D341Med (cell line): ENCODE results near the gene CLCN3.
A peak's percentile ranks its signal among the peaks of the same experiment; 100 is the strongest.
"Not testable (repeated sequence)": the region's sequence is repeated elsewhere in the genome, so short reads cannot be mapped to it uniquely, and the experiment has no call there.

ENCODE experiments used
- DNase-seq: peaks from one replicate; pipeline ENCODE4 v3.0.0; 2012; ENCODE audit warnings: low spot score

The CLCN3 gene

GRCh38 chr4:169619958-169620879 is at the start of gene CLCN3:
CLCN3 (plus strand) TSS chr4:169620578; CDS start chr4:169635929, 15,351 bp downstream.
- DNase-seq: peak; percentile 97

- not testable (repeated sequence) for DNase-seq
Measured at GRCh38 chr4:169571012-169571411, 49.4 kb upstream of the CLCN3 start.

GRCh38 chr4:169571435-169571834 is 48.9 kb upstream of the CLCN3 start:
- DNase-seq: no peak

DNA sequence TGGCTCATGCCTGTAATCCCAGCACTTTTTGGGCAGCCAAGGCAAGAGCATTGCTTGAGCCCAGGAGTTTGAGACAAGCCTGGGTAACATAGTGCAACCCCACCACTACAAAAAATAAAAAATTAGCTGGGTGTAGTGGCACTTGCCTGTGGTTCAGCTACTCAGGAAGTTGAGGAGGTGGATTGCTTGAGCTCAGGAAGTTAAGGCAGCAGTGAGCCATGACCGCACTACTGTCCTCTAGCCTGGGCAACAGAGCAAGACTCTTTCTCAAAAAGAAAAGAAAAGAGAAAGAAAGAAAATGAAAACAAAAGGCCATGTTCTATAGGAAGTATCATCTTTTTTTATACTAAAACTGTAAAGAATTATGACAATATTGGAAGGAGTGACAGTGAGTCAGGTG is 46.5 kb upstream of the CLCN3 start:
- no peak for DNase-seq

- no peak for DNase-seq
Measured at GRCh38 chr4:169582203-169582602, 38.2 kb upstream of the CLCN3 start.

DNA sequence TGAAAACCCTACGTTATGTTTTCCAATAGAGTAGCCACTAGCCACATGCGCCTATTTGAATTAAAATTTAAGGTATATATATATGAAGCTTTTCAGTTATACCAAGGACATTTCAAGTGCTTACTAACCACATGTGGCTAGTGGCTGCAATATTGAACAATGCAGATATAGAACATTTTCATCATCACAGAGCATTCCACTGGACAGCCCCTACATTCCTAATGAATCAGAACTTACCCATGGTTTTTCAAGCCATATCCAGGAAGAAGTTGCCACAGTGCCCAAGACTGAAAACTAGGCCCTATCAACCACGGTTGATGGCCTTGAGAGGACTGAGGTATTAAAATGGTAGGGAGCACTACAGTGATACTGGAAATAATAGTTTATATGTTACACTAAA is 37.7 kb upstream of the CLCN3 start:
- DNase-seq: no peak

DNA sequence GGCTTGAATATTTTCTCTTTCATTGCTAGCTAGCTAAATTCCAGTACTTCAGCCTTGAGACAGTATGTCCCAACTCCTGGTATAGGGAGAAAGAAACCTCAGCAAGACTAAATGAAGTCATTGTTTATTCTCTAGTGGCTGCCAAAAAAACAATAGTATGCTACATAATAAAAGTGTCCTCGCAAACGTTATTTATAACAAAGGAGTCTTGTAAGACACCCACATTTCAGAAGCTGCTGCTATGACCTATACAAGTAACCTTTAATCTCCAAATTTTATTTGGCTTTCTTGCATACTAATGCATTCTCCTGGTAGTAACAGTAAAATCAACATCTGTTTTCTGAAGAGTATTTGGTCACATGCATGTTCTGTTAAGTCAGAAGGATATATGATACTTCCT is 36.8 kb upstream of the CLCN3 start:
- no peak for DNase-seq

GRCh38 chr4:169593050-169593560 is 27.3 kb upstream of the CLCN3 start:
- DNase-seq: no peak

DNA sequence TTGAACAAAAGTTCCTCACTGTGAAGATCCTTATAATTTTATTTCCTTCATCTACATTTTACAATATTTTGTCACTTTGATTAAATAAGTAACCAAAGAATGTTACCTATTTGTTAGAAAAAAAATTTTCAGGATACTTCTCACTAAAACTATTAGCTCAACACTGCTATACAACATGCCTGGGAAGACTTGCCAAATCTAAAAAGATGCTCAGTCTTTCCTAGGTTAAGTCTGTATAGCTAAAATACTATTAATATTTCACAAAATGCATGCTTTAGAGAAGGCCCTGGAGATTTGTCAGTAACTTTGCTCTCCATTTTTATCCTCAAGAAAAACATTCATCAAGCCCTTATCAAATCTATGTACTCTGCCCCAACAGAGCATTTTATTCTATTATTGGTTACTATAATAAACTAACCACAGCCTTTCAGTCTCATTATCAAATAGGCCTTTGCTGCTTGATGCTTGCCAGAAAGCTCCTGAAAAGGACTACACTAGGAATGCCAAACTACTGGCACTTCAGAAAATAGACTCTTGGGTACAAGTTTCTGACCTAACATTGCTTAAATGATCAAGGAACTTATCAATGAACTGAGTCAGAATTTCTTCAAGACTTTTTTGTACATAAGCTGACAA is 25.7 kb upstream of the CLCN3 start:
- no peak for DNase-seq

GRCh38 chr4:169601016-169601771 is 19.2 kb upstream of the CLCN3 start:
- DNase-seq: no peak

DNA sequence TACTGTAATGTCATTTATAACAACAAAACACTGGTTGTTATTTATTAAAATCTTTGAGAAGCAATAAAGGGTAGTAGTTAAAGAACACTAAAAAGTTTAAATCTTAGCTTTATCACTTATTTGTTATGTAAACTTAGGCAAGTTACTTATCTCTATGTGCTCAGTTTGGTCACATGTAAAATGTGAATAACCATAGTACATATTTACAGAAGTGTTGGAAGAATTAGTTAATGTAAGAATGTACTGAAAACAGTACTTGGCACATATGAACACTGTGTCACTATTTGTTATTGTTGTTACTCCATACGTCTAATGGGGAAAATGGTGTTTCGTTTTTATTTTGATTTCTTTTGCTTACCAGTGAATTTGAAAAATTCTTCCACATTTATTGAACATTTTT is 17.1 kb upstream of the CLCN3 start:
- no peak for DNase-seq

DNA sequence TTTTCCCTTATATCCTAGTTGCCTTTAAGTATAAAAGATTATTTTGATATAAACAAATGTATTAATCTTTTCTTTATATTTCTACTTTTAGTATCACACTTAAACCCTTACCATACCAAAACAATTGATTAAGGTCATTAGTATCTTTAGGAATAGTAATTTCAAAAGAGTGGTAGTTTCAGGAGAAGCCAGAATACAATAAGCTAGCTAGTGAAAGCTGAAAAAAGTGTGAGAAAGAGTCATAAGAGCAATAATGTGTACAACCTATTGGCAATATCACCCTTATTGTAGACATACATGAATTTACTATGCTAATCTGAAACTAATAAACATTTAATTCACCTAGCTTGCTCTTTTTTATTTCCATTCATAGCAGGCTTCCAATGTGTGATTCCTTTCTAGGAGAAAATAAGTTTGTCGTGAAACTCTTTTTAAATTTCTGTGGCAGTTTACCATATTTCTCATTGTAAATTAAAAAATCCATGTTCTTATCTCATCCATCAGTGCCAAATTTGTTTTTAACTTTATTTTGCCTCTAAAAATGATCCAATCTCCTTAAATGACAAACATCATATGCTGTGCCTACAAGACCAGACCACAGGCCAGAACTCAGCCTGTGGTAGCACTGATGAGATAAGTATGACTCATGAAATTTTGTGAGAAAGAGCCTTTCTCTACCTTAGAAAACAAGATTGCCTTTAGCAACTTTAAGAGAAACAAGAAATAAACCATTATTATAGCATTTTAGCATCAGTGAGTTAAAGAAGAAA is 16.1 kb upstream of the CLCN3 start:
- no peak for DNase-seq

DNA sequence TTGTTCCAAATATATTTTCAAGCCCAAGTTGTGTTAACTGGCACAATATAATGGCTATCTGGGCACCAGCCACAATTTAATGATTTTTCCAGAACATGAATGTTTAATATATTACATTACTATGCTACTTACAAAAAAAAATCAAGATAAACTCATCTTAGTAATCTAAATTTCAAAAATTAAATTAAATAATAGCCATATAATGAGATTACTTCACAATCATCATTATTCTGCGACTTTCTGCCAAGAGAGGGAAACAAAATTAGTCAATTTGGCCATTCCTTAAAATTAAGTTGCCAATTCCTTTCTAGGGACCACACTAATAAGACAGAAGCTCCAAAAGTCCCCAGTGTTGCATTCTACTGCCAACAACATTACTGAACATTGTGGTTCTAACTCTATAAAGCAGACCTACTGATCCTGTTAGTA is 15.5 kb upstream of the CLCN3 start:
- DNase-seq: no peak

DNA sequence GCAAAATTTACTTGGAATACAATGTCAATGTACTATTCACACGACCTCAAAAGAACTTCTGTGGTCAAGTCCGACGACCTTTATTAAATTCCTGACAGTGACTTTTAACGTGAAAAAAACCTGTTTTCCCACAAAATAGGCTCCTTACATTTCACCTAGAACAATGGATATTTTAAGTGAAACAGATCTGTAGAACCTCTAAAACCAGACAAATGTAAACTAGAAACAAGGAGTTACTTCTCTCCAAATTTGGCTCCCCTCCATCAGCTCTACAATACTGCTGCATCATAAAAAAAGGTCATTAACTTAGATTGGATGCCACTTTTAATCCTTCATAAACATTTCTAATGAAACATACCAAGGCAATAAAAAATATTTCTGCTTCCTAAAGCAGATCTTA is 9.2 kb upstream of the CLCN3 start:
- DNase-seq: no peak

- DNase-seq: peak; percentile 95
Measured at GRCh38 chr4:169611991-169612870, 8.1 kb upstream of the CLCN3 start, which contains the start of gene NEK1. NEK1 (minus strand) TSS chr4:169612583; CDS start chr4:169602630, 9,953 bp downstream.

- DNase-seq: peak; percentile 67
Measured at GRCh38 chr4:169612871-169613859, 7.2 kb upstream of the CLCN3 start.

DNA sequence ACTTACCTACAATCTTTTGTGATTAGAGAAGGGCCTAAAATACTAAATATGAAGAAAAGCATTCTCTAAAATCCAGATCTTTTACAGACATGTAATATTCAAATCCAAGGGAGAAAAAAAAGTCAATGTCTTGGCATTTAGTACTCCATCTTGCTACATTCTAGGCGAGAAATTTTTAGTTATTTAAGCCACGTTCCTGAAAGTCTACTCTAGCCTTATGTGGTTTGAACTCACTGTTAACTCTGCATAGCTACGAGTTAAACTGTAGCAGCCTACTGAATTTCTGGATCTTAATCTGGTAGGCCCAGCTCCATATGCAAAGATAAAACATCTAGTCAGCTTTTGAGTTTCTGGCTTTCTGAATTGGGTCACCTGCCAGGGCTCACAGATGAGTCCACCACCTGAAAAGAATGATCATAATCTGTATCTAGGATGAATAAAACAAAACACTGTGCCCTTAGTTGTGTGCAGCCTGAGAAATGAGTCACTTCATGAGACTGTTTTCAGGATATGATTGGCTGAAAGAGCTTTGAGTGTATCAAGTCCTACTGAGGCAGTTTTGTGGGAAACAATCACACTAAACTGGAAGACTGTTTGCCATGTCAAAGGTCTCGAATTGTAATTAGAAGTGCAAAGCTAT is 4.8 kb upstream of the CLCN3 start:
- DNase-seq: no peak

- DNase-seq: no peak
Measured at GRCh38 chr4:169616846-169617245, 3.5 kb upstream of the CLCN3 start.

DNA sequence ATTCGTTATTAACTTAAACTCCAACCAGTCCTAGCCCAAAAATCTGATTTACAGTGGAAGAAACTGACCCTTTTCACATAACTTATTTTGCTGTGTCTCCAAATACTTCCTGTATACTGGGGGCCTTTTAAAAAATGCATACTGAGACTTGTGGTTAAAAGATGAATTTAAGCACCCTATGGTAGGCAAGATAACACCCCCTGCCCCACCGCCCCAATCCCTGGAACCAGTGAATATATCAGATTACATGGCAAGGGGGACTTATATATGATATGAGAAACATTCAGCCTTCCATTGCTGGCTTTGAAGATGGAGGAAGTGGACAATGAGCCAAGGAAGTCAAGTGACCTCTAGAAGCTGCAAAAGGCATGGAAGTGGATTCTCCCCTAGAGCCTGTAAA is 3.1 kb upstream of the CLCN3 start:
- no peak for DNase-seq
